NCI-H2107 (cell line): ENCODE results near the gene PAQR8.

Experiments
- DNase-seq: peaks from one replicate; lab custom pipeline; 2025; lab: John Stamatoyannopoulos, UW

PAQR8 gene

GRCh38 chr6:52361945-52362442 is at the start of gene PAQR8:
Gene PAQR8, plus strand, starts transcription at chr6:52362151. Its CDS starts 41,063 bp downstream, at chr6:52403214.
- no peak for DNase-seq

- no peak for DNase-seq
These were observed 49.5 kb upstream of the PAQR8 start for GRCh38 chr6:52312461-52312860.

GRCh38 chr6:52314752-52315151 is 47.2 kb upstream of the PAQR8 start:
- DNase-seq, result no peak

- DNase-seq, result no peak
These were observed 44.7 kb upstream of the PAQR8 start for GRCh38 chr6:52317211-52317610.

GRCh38 chr6:52317841-52318581 is 43.9 kb upstream of the PAQR8 start:
- no peak for DNase-seq

GRCh38 chr6:52324189-52324588 is 37.8 kb upstream of the PAQR8 start:
- DNase-seq, result no peak

GRCh38 chr6:52325695-52326471 is 36.1 kb upstream of the PAQR8 start:
- no peak for DNase-seq

- DNase-seq, result no peak
These were observed 35.2 kb upstream of the PAQR8 start for GRCh38 chr6:52326540-52327364.

- DNase-seq, result no peak
These were observed 33.7 kb upstream of the PAQR8 start for GRCh38 chr6:52328303-52328662.

- no peak for DNase-seq
These were observed 33.2 kb upstream of the PAQR8 start for GRCh38 chr6:52328729-52329128.

GRCh38 chr6:52330470-52330869 is 31.5 kb upstream of the PAQR8 start:
- no peak for DNase-seq

GRCh38 chr6:52331793-52332457 is 30.0 kb upstream of the PAQR8 start:
- no peak for DNase-seq

- DNase-seq, result no peak
These were observed 28.1 kb upstream of the PAQR8 start for GRCh38 chr6:52333840-52334200.

- no peak for DNase-seq
These were observed 26.4 kb upstream of the PAQR8 start for GRCh38 chr6:52335576-52335975.

GRCh38 chr6:52336919-52337561 is 24.9 kb upstream of the PAQR8 start:
- no peak for DNase-seq

- DNase-seq, result no peak
These were observed 24.2 kb upstream of the PAQR8 start for GRCh38 chr6:52337633-52338290.

GRCh38 chr6:52340603-52340880 is 21.4 kb upstream of the PAQR8 start:
- DNase-seq, result no peak

- DNase-seq, result no peak
These were observed 20.2 kb upstream of the PAQR8 start for GRCh38 chr6:52341561-52342260.

- no peak for DNase-seq
These were observed 16.6 kb upstream of the PAQR8 start for GRCh38 chr6:52345311-52345710.

GRCh38 chr6:52346503-52346902 is 15.4 kb upstream of the PAQR8 start:
- DNase-seq, result no peak

- no peak for DNase-seq
These were observed 14.1 kb upstream of the PAQR8 start for GRCh38 chr6:52347818-52348217.
